Right kidney (tissue), 9 donors: ENCODE data around the gene KIR2DL1.
"Not testable (repeated sequence)": the region's sequence is repeated elsewhere in the genome, so short reads cannot be mapped to it uniquely, and the experiment has no call there.

Experiments
- DNase-seq: peaks from one replicate; pipeline ENCODE4 v3.0.0-alpha.2; 2016
- long read RNA-seq, 8 donors: transcript quantifications; one replicate each; lab custom pipeline, GENCODE V29; 2026

Gene KIR2DL1
- long read RNA-seq, donor 1 = 0 reads
- long read RNA-seq, donor 2 = 0 reads
- long read RNA-seq, donor 3 = 0 reads
- long read RNA-seq, donor 4 = 0 reads
- long read RNA-seq, donor 5 = 0 reads
- long read RNA-seq, donor 6 = 0 reads
- long read RNA-seq, donor 7 = 0 reads
- long read RNA-seq, donor 8 = 0 reads

DNA sequence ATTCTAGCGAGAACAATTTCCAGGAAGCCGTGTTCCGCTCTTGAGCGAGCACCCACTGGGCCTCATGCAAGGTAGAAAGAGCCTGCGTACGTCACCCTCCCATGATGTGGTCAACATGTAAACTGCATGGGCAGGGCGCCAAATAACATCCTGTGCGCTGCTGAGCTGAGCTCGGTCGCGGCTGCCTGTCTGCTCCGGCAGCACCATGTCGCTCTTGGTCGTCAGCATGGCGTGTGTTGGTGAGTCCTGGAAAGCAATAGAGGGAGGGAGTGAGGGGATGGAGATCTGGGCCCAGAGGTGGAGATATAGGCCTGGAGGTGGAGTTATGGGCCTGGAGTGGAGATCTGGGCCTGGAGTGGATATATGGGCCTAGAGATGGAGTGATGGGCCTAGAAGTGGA lies at the start of gene KIR2DL1:
TSS of gene KIR2DL1 (plus strand) at position 148 of the 400 bp plus-strand sequence. CDS start at position 206, 58 bp downstream.
- not testable (repeated sequence) for DNase-seq

DNA sequence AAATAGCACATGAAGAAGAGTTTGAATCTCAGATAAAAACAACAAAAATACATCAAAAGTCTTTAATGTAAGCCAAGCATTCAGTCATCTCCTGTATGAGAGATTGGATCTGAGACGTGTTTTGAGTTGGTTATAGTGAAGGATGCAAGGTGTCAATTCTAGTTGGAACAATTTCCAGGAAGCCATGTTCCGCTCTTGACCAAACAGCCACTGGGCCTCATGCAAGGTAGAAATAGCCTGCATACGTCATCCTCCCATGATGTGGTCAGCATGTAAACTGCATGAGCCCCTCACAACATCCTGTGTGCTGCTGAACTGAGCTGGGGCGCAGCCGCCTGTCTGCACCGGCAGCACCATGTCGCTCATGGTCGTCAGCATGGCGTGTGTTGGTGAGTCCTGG lies 45.5 kb upstream of the KIR2DL1 start, which contains the start of gene KIR3DL3:
TSS of gene KIR3DL3 (plus strand) at position 301 of the 400 bp plus-strand sequence. CDS start at position 356, 55 bp downstream.
- no peak for DNase-seq

DNA sequence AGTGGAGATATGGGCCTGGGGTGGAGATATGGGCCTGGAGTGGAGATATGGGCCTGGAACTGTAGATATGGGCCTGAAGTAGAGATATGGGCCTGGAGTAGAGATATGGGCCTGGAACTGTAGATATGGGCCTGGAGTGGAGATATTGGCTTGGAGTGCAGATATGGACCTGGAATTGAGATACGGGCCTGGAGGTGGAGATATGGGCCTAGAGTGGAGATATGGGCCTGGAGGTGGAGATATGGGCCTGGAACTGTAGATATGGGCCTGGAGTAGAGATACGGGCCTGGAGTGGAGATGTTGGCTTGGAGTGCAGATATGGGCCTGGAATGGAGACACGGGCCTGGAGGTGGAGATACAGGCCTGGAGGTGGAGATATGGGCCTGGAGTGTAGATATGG lies 44.9 kb upstream of the KIR2DL1 start:
- no peak for DNase-seq

DNA sequence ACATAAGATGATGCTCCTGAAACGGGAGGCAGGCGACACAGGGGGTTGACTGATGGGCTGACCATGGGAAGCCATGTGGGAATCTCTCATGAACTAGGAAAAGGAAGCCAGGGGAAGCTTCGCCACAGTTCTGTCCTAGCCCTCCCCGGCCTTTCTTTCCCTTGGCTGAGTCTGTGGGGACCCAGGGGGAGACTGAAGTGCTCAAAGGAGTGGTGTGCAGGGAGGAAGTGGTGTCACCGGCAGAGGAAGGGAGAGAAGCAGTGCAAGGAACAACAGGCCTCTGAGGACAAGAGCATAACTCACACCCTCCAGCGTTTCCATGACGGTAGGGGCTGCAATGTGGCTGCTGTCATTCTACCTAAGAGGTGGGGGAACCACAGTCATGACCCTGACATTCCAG lies 44.3 kb upstream of the KIR2DL1 start:
- DNase-seq = no peak

DNA sequence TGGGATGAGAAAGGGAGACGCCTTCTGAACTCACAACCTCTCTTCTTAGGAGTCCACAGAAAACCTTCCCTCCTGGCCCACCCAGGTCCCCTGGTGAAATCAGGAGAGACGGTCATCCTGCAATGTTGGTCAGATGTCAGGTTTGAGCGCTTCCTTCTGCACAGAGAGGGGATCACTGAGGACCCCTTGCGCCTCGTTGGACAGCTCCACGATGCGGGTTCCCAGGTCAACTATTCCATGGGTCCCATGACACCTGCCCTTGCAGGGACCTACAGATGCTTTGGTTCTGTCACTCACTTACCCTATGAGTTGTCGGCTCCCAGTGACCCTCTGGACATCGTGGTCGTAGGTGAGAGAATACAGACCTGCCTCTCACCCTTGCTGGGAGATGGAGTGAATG lies 42.0 kb upstream of the KIR2DL1 start:
- DNase-seq = no peak

DNA sequence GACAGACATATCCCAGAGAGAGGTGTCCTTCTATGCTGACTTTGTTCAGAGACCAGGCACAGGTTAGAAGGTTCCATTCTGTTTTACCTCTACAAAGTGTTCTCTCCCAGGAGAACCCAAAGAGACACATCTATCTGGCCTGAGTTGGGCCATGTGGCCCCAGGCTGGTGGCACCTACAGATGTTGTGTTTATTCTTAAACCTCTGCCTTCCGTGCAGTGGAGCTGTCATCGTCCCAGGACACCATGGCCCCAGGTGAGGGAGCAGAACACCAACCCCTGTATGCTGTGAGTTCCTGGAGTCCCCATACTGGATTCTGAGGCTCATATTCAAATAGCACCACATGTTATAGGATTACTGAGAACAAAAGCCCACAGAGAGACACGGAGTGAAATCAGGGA lies 41.4 kb upstream of the KIR2DL1 start:
- DNase-seq = no peak

DNA sequence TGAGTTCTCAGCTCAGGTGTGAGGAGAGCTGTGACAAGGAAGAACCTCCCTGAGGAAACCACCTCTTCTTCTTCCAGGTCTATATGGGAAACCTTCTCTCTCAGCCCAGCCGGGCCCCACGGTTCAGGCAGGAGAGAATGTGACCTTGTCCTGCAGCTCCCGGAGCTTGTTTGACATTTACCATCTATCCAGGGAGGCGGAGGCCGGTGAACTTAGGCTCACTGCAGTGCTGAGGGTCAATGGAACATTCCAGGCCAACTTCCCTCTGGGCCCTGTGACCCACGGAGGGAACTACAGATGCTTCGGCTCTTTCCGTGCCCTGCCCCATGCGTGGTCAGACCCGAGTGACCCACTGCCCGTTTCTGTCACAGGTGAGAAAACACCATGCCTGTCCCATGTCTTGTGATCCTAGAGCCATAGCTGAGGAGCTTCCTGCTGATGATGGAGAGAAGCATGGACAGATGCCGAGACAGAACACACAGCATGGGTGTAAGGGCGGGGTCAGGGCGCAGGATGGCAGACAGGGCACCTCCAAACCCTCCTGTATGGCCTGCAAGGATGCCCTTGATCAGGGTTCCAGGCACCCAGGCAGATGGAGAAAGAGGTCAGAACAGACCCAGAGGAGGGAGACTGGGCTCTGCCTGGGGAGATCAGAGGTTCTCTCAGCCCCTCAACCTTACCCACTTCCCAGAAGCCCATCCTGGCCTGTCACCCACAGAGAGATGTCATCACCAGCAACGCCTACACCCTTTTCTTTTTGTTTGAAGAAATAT lies 40.0 kb upstream of the KIR2DL1 start:
- no peak for DNase-seq

DNA sequence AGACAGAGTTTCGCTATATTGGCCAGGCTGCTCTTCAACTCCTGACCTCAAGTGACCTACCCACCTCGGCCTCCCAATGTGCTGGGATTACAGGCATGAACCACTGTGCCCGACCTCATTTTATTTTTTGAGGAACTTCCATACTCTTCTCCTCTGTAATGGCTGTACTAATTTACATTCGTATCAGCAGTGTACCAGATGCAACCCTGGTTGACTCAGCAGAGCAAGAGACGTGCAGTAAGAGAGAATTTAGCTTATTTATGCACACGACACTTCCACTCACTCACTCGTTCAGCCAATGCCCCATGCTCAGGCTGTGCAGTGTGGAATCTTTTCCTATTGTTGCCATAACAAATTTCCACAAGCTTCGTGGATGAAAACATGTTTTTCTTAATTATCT lies 38.4 kb upstream of the KIR2DL1 start:
- no peak for DNase-seq

DNA sequence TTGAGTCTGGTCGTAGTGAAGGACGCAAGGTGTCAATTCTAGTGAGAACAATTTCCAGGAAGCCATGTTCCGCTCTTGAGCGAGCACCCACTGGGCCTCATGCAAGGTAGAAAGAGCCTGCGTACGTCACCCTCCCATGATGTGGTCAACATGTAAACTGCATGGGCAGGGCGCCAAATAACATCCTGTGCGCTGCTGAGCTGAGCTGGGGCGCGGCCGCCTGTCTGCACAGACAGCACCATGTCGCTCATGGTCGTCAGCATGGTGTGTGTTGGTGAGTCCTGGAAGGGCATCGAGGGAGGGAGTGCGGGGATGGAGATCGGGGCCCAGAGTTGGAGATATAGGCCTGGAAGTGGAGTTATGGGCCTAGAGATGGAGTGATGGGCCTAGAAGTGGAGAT lies 31.3 kb upstream of the KIR2DL1 start, which contains the start of gene KIR2DL3:
TSS of gene KIR2DL3 (plus strand) at position 208 of the 400 bp plus-strand sequence. CDS start at position 241, 33 bp downstream.
- not testable (repeated sequence) for DNase-seq

DNA sequence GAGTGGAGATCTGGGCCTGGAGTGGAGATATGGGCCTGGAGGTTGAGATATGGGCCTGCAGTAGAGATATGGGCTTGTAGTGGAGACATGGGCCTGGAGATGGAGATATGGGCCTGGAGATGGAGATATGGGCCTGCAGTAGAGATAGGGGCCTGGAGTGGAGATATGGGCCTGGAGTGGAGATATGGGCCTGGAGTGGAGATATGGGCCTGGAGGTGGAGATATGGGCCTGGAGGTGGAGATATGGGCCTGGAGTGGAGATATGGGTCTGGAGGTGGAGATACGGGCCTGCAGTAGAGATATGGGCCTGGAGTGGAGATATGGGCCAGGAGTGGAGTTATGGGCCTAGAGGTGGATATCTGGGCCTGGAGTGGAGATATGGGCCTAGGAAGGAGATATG lies 30.9 kb upstream of the KIR2DL1 start:
- DNase-seq = no peak

DNA sequence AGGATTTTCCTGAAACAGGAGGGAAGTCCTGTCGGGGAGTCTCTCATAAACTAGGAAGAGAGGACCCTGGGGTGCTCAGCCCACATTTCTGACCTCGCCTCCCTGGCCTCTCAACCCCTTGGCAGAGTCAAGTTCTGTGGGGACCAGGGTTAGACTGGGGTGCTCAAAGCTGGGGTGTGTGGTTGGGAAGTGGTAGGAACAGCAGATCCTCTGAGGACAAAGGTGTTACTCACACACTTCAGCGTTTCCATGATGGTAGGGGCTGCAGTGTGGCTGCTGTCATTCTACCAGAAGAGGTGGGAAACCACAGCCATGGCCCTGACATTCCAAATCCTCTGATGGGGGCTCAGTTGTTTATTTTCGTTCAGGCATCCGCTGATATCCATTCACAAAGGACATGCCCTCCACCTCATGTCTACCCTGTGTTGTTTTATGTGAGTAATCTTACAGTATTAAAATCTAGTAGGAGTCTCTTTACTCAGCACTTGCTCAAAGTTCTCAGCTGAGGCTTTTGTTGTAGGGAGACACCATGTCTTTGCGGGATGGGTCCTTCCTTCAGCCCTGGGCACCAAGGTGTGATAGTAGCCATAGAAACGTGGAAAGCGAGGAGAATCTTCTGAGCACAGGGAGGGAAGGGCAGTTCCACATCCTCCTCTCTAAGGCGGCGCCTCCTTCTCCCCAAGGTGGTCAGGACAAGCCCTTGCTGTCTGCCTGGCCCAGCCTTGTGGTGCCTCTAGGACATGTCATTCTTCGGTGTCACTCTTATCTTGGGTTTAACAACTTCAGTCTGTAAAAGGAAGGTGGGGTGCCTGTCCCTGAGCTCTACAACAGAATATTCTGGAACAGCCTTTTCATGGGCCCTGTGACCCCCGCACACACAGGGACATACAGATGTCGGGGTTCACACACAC lies 29.8 kb upstream of the KIR2DL1 start:
- DNase-seq = no peak

DNA sequence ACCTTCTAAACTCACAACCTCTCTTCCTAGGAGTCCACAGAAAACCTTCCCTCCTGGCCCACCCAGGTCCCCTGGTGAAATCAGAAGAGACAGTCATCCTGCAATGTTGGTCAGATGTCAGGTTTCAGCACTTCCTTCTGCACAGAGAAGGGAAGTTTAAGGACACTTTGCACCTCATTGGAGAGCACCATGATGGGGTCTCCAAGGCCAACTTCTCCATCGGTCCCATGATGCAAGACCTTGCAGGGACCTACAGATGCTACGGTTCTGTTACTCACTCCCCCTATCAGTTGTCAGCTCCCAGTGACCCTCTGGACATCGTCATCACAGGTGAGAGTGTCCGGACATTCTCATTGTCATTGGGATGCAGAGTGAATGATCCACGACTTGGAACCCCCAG lies 27.6 kb upstream of the KIR2DL1 start:
- not testable (repeated sequence) for DNase-seq

DNA sequence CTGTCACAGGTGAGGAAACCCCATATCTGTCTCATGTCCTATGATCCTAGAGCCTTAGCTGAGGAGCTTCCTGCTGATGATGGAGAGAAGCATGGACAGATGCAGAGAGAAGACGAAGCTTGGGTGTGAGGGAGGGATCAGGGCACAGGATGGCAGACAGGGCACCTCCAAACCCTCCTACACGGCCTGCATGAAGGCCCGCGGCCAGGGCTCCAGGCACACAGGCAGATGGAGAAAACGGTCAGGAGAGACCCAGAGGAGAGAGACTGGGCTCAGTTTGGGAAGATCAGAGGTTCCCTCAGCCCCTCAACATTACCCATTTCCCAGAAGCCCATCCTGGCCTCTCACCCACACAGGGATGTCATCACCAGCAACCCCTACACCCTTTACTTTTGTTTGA lies 25.5 kb upstream of the KIR2DL1 start:
- DNase-seq = not testable (repeated sequence)

DNA sequence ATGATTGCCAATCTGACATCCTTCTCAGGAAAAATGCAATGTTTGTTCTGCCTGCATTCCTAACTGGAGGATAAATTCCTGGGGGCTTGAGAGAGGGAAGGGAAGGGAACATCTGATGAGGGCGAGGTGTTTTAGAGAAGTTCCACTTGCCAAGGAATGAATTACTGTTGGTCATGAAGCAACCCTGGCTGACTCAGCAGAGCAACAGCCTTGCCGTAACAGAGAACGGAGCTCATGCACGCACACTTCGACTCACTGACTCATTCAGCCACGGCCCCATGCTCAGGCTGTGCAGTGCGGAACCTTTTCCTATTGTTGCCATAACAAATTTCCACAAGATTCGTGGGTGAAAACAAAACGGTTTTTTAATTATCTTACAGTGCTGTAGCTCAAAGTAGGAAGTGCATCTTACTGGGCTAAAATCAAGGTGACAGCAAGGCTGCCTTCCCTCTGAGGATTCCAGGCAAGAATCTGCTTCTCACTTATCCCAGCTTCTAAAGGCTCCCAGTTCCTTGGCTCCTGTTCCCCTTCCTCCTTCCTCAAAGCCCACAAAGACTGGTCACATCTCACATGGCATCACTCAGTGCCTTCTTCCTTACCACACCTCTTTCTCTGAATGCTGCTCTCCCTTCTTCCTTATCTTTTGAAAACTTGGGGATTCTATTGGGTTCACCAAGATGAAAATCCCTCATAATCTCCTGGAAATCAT lies 21.8 kb upstream of the KIR2DL1 start:
- DNase-seq = not testable (repeated sequence)

DNA sequence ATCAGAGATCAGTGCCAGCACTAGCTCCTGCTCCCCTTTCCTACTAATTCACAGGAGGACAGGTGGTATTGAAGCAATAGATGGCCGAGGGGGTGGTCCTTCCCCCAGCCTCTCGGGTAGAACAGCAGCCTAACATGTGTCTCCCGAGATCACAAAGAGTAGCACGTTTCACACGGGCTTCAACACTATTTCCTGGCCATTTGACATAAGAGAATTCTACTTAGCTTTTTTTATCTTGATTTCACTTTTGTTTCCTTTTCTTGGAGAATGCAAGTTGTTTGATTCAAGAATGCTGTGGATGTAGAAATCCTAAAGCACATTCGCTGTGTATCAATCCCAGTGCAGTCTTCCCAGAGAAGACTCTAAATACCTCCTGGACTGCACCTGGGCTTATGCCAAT lies 19.3 kb upstream of the KIR2DL1 start:
- DNase-seq = not testable (repeated sequence)

DNA sequence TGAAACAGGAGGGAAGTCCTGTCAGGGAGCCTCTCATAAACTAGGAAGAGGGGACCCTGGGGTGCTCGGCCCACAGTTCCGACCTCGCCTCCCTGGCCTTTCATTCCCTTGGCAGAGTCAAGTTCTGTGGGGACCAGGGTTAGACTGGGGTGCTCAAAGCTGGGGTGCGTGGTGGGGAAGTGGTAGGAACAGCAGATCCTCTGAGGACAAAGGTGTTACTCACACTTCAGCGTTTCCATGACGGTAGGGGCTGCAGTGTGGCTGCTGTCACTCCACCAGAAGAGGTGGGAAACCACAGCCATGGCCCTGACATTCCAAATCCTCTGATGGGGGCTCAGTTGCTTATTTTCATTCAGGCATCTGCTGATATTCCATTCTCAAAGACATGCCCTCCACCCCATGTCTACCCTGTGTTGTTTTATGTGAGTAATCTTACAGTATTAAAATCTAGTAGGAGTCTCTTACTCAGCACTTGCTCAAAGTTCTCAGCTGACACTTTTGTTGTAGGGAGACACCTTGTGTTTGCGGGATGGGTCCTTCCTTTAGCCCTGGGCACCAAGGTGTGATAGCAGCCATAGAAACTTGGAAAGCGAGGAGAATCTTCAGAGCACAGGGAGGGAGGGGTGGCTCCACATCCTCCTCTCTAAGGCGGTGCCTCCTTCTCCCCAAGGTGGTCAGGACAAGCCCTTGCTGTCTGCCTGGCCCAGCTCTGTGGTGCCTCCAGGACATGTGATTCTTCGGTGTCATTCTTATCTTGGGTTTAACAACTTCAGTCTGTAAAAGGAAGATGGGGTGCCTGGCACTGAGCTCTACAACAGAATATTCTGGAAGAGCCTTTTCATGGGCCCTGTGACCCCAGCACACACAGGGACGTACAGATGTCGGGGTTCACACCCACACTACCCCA lies 13.1 kb upstream of the KIR2DL1 start:
- DNase-seq = not testable (repeated sequence)

DNA sequence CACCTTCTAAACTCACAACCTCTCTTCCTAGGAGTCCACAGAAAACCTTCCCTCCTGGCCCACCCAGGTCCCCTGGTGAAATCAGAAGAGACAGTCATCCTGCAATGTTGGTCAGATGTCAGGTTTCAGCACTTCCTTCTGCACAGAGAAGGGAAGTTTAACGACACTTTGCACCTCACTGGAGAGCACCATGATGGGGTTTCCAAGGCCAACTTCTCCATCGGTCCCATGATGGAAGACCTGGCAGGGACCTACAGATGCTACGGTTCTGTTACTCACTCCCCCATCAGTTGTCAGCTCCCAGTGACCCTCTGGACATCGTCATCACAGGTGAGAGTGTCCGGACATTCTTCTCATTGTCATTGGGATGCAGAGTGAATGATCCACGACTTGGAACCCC lies 11.0 kb upstream of the KIR2DL1 start:
- DNase-seq = not testable (repeated sequence)

DNA sequence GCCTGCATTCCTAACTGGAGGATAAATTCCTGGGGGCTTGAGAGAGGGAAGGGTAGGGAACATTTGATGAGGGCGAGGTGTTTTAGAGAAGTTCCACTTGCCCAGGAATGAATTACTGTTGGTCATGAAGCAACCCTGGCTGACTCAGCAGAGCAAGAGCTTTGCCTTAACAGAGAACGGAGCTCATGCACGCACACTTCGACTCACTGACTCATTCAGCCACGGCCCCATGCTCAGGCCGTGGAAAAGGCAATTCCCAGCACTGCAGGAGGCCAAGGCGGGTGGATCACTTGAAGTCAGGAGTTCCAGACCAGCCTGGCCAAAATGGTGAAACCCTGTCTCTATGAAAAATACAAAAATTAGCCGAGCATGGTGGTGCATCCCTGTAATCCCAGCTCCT lies 5.4 kb upstream of the KIR2DL1 start:
- not testable (repeated sequence) for DNase-seq

DNA sequence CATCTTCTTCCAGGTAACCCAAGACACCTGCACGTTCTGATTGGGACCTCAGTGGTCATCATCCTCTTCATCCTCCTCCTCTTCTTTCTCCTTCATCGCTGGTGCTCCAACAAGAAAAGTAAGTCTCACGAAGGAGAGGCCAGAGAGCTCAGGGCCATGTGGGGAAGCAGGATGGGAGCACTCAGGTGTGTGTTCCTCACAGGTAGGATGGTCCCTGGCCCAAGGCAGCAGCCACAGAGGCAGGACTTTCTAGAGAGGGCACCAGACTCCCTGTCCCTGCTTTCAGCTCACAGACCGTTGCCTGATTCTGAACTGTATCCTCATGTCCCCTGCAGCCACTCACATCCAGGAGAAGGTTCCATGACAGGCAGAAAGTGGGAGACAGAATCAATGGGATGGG lies 3.1 kb upstream of the KIR2DL1 start:
- DNase-seq = not testable (repeated sequence)

DNA sequence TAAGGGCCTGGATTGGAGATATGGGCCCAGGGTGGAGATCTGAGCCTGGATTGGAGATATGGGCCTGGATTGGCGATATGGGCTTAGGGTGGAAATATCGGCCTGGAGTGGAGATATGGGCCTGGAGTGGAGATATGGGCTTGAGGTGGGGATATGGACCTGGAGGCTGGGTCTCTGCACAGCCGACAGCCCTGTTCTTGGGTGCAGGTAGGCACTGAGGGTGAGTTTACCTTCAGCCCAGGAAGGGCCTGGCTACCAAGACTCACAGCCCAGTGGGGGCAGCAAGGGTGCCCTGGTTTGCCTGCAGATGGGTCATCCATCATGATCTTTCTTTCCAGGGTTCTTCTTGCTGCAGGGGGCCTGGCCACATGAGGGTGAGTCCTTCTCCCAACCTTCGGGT lies 918 bp downstream of the KIR2DL1 start:
- not testable (repeated sequence) for DNase-seq
